Measurements from ENCODE around the gene SUDS3. TPM values are rescaled to one million over a fixed set of nuclear protein-coding genes. Genes with fewer than 3 reads are reported as not detected.

The SUDS3 gene
- polyA plus RNA-seq, 2 donors = 13.0 to 13.8 TPM

DNA sequence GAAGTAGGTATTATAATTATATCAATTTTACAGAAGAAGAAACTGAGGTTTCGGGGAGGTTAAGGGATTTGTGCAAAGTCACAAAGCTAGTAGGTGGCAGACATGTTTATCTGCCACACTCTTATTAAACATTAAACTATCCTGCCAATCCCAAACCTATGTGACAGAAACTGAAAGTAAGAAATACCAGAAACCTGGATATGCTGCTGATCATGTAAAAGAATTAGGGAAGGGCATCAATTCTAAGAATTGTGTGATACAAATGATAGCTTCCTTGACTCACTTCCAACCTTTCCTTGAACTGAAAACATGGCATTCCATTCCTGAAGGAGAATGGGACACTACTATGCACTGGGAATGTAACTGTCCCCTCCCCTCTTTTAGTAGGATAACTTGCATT lies 20.5 kb upstream of the SUDS3 start:
- WGBS, 2 donors = 88 to 94% methylated on average over 1 of the region's 1 CpG
- Histone ChIP-seq H3K9me3 (ENCODE audit: control insufficient read depth in 2 of 2, insufficient read depth in 1 of 2, low read depth in 1 of 2, low read length in 1 of 2) (no peaks in the 10 kb centered on the region), H3K4me3 (ENCODE audit: low read depth in 1 of 2, low read length in 2 of 2) (no peak overlapping the region), H3K36me3 (ENCODE audit: control insufficient read depth in 2 of 2, insufficient read depth in 2 of 2, low read length in 1 of 2) (no peaks in the 10 kb centered on the region), H3K4me1 (ENCODE audit: control insufficient read depth in 2 of 2, insufficient read depth in 2 of 2, low read length in 1 of 2) (no peaks in the 10 kb centered on the region), H3K27ac (ENCODE audit: low read depth in 2 of 2, low read length in 1 of 2) (no peak overlapping the region), H3K27me3 (ENCODE audit: control insufficient read depth in 1 of 2, insufficient read depth in 2 of 2, low read length in 2 of 2) (no peaks in the 10 kb centered on the region)

DNA sequence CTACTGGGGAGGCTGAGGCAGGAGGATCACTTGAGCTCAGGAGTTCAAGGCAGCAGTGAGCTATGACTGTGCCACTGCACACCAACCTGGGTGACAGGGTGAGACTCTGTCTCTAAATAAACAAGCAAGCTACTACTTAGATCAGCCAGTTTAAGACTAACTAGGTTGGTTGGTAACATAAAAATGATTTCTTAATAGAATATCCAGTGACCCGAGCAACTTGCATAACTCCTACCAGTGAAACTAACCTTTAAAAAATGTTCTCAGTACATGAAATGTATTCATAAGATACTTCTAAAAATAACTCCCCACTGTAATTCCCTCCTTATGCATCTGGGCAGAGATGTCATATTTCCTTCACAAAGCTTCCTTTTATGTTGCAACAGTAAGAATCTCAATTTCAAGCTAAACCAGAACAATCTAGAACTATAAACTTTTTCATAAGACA lies 19.5 kb upstream of the SUDS3 start:
- H3K36me3 ChIP-seq (ENCODE audit: control insufficient read depth in 2 of 2, insufficient read depth in 2 of 2, low read length in 1 of 2) = no peaks in the 10 kb centered on the region
- no peaks in the 10 kb centered on the region for H3K27me3 ChIP-seq (ENCODE audit: control insufficient read depth in 1 of 2, insufficient read depth in 2 of 2, low read length in 2 of 2)
- WGBS, 2 donors = 28 to 30% methylated on average over 1 of the region's 1 CpG
- peak overlapping the region in 1 of 2 donors; percentile 22 for H3K27ac ChIP-seq (ENCODE audit: low read depth in 2 of 2, low read length in 1 of 2)
- H3K4me3 ChIP-seq (ENCODE audit: low read depth in 1 of 2, low read length in 2 of 2) = no peak overlapping the region
- no peaks in the 10 kb centered on the region for H3K4me1 ChIP-seq (ENCODE audit: control insufficient read depth in 2 of 2, insufficient read depth in 2 of 2, low read length in 1 of 2)
- H3K9me3 ChIP-seq (ENCODE audit: control insufficient read depth in 2 of 2, insufficient read depth in 1 of 2, low read depth in 1 of 2, low read length in 1 of 2) = no peaks in the 10 kb centered on the region

DNA sequence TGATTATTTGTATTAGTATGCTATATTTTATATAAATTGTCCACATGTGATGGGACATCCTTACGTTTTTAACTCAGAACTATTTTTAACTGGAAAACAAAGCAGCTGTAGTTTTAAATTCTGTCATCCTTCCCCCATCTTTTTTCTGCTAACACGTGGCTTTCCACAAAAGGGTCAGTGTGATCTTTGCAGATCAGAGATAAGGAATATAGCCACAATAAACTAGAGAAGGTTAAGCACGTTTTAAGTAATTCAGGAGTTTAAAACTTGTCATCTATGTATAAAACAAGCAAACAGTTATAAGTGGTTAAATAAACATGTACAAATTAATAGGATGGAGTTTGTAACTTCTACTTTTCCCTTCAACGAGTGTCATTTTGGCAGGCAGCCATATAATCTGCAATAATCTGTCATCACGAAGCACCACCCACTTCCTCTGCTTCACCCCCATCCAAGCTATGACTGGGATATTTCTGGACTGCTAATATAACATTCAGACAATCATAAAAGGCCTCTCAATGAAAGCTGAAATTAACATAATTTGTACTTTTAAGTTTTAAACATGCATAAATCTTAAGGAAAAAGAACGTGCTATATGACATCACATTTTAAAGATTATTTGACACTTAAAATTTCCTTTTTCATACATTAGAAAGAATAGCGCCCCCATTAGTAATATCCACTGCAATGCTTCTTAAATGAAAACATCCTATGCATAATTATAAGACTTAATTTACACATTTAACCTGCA lies 18.9 kb upstream of the SUDS3 start:
- Histone ChIP-seq H3K27ac (ENCODE audit: low read depth in 2 of 2, low read length in 1 of 2) (no peak overlapping the region), H3K36me3 (ENCODE audit: control insufficient read depth in 2 of 2, insufficient read depth in 2 of 2, low read length in 1 of 2) (no peaks in the 10 kb centered on the region), H3K9me3 (ENCODE audit: control insufficient read depth in 2 of 2, insufficient read depth in 1 of 2, low read depth in 1 of 2, low read length in 1 of 2) (no peaks in the 10 kb centered on the region), H3K27me3 (ENCODE audit: control insufficient read depth in 1 of 2, insufficient read depth in 2 of 2, low read length in 2 of 2) (no peaks in the 10 kb centered on the region), H3K4me1 (ENCODE audit: control insufficient read depth in 2 of 2, insufficient read depth in 2 of 2, low read length in 1 of 2) (no peaks in the 10 kb centered on the region), H3K4me3 (ENCODE audit: low read depth in 1 of 2, low read length in 2 of 2) (no peak overlapping the region)
- 31 to 39% methylated on average over 7 of the region's 7 CpGs for WGBS, 2 donors

DNA sequence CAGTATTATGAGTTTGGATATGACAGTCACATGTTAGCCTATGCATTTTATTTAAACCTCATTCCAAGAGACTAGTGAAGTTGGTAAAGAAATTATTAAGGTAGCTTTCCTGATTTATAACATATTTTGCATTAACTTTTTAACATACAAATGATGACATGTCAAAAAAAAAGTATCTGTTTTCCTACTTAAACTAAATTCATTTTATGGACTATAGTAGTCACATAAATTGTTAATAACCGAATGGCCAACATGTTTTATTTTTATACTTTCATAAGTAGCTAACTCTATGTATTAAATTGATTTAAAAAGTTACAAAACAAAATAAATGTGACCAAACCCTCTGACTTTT lies 18.4 kb upstream of the SUDS3 start:
- 93 to 95% methylated on average over 1 of the region's 1 CpG for WGBS, 2 donors
- H3K36me3 ChIP-seq (ENCODE audit: control insufficient read depth in 2 of 2, insufficient read depth in 2 of 2, low read length in 1 of 2) = no peaks in the 10 kb centered on the region
- no peak overlapping the region for H3K4me3 ChIP-seq (ENCODE audit: low read depth in 1 of 2, low read length in 2 of 2)

DNA sequence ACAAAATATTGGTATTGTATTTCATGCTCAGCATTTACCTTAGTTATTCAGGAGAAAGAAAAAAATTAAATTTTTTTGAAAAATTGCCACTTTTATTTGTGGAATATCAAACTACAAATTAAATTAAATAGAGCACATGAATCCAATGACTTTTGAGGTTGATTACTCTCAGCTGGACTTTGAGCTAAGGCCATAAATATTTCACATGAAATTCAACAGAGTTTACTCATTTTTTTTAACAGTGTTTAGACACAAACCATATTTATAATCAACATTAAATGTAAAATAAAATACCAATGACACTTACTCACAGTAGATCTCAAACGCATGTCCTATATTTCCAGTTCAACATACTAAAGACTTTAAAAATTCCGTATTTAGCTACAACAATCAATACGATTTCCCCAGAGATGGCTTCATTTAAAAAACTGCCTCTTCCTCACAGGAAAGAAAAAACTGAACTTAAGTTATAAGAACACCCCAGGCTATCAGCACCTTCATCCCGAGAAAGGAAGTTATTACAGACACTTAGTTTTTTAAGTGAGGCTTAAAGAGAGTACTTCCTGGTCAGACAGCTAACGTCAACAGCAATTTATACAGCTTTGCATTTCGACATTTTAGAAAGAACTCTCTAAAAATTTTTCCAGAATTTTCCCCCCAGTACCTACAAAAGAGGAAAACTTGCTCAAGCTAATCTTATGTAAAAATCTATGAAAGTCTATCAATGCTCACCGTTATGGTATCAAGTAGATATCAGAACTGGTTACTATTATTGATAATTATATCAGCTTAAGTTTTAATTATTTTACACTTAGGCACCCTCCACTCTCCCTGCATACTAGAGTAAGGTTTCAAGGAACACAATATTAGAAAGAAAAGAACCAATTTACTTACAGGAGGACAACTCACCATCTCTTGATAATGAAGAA lies 17.5 kb upstream of the SUDS3 start:
- no peak overlapping the region for H3K27ac ChIP-seq (ENCODE audit: low read depth in 2 of 2, low read length in 1 of 2)
- no peaks in the 10 kb centered on the region for H3K36me3 ChIP-seq (ENCODE audit: control insufficient read depth in 2 of 2, insufficient read depth in 2 of 2, low read length in 1 of 2)
- no peaks in the 10 kb centered on the region for H3K27me3 ChIP-seq (ENCODE audit: control insufficient read depth in 1 of 2, insufficient read depth in 2 of 2, low read length in 2 of 2)
- H3K4me1 ChIP-seq (ENCODE audit: control insufficient read depth in 2 of 2, insufficient read depth in 2 of 2, low read length in 1 of 2) = no peaks in the 10 kb centered on the region
- 52 to 57% methylated on average over 7 of the region's 7 CpGs for WGBS, 2 donors
- H3K4me3 ChIP-seq (ENCODE audit: low read depth in 1 of 2, low read length in 2 of 2) = no peak overlapping the region
- no peaks in the 10 kb centered on the region for H3K9me3 ChIP-seq (ENCODE audit: control insufficient read depth in 2 of 2, insufficient read depth in 1 of 2, low read depth in 1 of 2, low read length in 1 of 2)

More for the DNA sequence above, 18.4 kb upstream of the SUDS3 start:
- Histone ChIP-seq H3K4me1 (ENCODE audit: control insufficient read depth in 2 of 2, insufficient read depth in 2 of 2, low read length in 1 of 2) (no peaks in the 10 kb centered on the region), H3K27ac (ENCODE audit: low read depth in 2 of 2, low read length in 1 of 2) (no peak overlapping the region), H3K27me3 (ENCODE audit: control insufficient read depth in 1 of 2, insufficient read depth in 2 of 2, low read length in 2 of 2) (no peaks in the 10 kb centered on the region), H3K9me3 (ENCODE audit: control insufficient read depth in 2 of 2, insufficient read depth in 1 of 2, low read depth in 1 of 2, low read length in 1 of 2) (no peaks in the 10 kb centered on the region)

DNA sequence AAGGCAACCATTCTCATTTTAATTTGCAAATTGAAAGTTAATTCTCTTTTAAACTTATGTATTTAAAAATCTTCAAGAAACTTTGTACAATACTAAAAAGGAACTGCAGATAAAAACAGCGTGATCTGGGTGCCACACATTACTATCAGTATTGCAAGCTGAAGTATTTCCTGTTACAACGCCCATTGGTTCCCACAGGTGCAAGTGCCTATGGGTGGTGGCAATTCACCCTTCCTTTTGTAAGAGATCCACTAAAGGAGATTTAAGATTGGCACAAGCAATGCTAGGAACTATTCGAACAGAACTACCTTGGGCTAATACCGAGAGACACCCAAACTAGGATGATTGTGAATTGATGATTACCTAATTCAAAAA lies 16.8 kb upstream of the SUDS3 start:
- H3K27me3 ChIP-seq (ENCODE audit: control insufficient read depth in 1 of 2, insufficient read depth in 2 of 2, low read length in 2 of 2) = no peaks in the 10 kb centered on the region
- no peak overlapping the region for H3K27ac ChIP-seq (ENCODE audit: low read depth in 2 of 2, low read length in 1 of 2)
- no peaks in the 10 kb centered on the region for H3K9me3 ChIP-seq (ENCODE audit: control insufficient read depth in 2 of 2, insufficient read depth in 1 of 2, low read depth in 1 of 2, low read length in 1 of 2)
- H3K36me3 ChIP-seq (ENCODE audit: control insufficient read depth in 2 of 2, insufficient read depth in 2 of 2, low read length in 1 of 2) = no peaks in the 10 kb centered on the region
- WGBS, 2 donors = 62 to 77% methylated on average over 4 of the region's 4 CpGs
- no peak overlapping the region for H3K4me3 ChIP-seq (ENCODE audit: low read depth in 1 of 2, low read length in 2 of 2)
- no peaks in the 10 kb centered on the region for H3K4me1 ChIP-seq (ENCODE audit: control insufficient read depth in 2 of 2, insufficient read depth in 2 of 2, low read length in 1 of 2)

DNA sequence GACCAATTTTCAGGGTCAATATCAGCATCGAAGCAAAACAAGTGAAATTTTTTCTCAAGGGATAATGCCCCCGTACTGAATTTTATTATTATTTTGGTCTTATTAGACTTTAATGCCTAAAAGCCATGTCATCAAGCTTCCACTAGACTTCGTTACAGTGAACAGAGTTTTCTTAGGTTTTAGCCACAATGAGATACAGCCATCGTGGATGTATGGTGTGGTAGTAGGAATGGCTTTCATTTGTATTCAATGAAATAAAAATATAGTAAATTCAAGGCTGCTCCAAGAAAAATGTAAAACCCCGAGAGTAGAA lies 15.3 kb upstream of the SUDS3 start:
- Histone ChIP-seq H3K36me3 (ENCODE audit: control insufficient read depth in 2 of 2, insufficient read depth in 2 of 2, low read length in 1 of 2) (no peaks in the 10 kb centered on the region), H3K27me3 (ENCODE audit: control insufficient read depth in 1 of 2, insufficient read depth in 2 of 2, low read length in 2 of 2) (no peaks in the 10 kb centered on the region), H3K4me3 (ENCODE audit: low read depth in 1 of 2, low read length in 2 of 2) (no peak overlapping the region), H3K4me1 (ENCODE audit: control insufficient read depth in 2 of 2, insufficient read depth in 2 of 2, low read length in 1 of 2) (no peaks in the 10 kb centered on the region), H3K9me3 (ENCODE audit: control insufficient read depth in 2 of 2, insufficient read depth in 1 of 2, low read depth in 1 of 2, low read length in 1 of 2) (no peaks in the 10 kb centered on the region), H3K27ac (ENCODE audit: low read depth in 2 of 2, low read length in 1 of 2) (no peak overlapping the region)
- WGBS, 2 donors = 82 to 83% methylated on average over 5 of the region's 5 CpGs

DNA sequence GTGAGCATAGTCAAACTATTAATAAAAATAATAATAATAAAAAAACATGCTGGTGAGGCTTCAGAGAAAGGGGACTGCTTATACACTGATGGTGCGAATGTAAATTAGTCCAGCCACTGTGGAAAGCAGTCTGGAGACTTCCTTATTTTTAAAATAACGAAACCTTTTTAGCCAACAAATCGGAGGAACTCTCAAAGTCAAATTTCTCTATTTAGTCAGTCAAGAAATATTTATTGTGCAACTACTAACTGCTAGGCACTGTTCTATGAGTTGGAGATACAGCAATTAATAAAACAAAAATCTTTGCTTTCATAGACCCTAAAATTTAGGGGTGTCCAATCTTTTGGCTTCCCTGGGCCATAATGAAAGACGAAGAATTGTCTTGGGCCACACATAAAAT lies 14.5 kb upstream of the SUDS3 start:
- no peaks in the 10 kb centered on the region for H3K4me1 ChIP-seq (ENCODE audit: control insufficient read depth in 2 of 2, insufficient read depth in 2 of 2, low read length in 1 of 2)
- no peaks in the 10 kb centered on the region for H3K27me3 ChIP-seq (ENCODE audit: control insufficient read depth in 1 of 2, insufficient read depth in 2 of 2, low read length in 2 of 2)
- WGBS, 2 donors = 93 to 97% methylated on average over 4 of the region's 4 CpGs
- H3K9me3 ChIP-seq (ENCODE audit: control insufficient read depth in 2 of 2, insufficient read depth in 1 of 2, low read depth in 1 of 2, low read length in 1 of 2) = no peaks in the 10 kb centered on the region
- H3K36me3 ChIP-seq (ENCODE audit: control insufficient read depth in 2 of 2, insufficient read depth in 2 of 2, low read length in 1 of 2) = no peaks in the 10 kb centered on the region
- no peak overlapping the region for H3K4me3 ChIP-seq (ENCODE audit: low read depth in 1 of 2, low read length in 2 of 2)
- no peak overlapping the region for H3K27ac ChIP-seq (ENCODE audit: low read depth in 2 of 2, low read length in 1 of 2)

DNA sequence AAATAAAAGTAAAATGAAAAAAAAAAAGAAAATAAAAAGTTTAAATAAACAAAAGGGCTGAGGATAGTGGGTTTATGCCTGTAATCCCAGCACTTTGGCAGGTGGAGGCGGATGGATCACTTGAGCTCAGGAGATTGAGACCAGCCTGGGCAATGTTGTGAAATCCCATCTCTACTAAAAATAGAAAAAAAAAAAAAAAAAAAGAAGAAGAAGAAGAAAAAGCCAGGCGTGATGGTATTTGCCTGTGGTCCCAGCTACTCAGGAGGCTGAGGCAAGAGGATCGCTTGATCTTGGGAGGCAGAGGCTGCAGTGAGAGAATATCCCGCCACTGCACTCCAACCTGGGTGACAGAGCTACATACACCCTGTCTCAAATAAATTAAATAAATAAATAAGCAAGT lies 7.5 kb upstream of the SUDS3 start:
- Histone ChIP-seq H3K36me3 (ENCODE audit: control insufficient read depth in 2 of 2, insufficient read depth in 2 of 2, low read length in 1 of 2) (no peaks in the 10 kb centered on the region), H3K27ac (ENCODE audit: low read depth in 2 of 2, low read length in 1 of 2) (no peak overlapping the region), H3K4me1 (ENCODE audit: control insufficient read depth in 2 of 2, insufficient read depth in 2 of 2, low read length in 1 of 2) (no peaks in the 10 kb centered on the region), H3K27me3 (ENCODE audit: control insufficient read depth in 1 of 2, insufficient read depth in 2 of 2, low read length in 2 of 2) (no peaks in the 10 kb centered on the region), H3K4me3 (ENCODE audit: low read depth in 1 of 2, low read length in 2 of 2) (no peak overlapping the region), H3K9me3 (ENCODE audit: control insufficient read depth in 2 of 2, insufficient read depth in 1 of 2, low read depth in 1 of 2, low read length in 1 of 2) (no peaks in the 10 kb centered on the region)
- WGBS, 2 donors = 87 to 94% methylated on average over 4 of the region's 4 CpGs

Measured in esophagus (tissue), 2 donors.